Inferior parietal cortex (tissue), 1 donor: ENCODE results near the gene EDN2.

Experiments used
- DNase-seq: peaks from one replicate; pipeline ENCODE4 v3.0.0-alpha.2; 2016; ENCODE audit errors: extremely low spot score

Gene EDN2

DNA sequence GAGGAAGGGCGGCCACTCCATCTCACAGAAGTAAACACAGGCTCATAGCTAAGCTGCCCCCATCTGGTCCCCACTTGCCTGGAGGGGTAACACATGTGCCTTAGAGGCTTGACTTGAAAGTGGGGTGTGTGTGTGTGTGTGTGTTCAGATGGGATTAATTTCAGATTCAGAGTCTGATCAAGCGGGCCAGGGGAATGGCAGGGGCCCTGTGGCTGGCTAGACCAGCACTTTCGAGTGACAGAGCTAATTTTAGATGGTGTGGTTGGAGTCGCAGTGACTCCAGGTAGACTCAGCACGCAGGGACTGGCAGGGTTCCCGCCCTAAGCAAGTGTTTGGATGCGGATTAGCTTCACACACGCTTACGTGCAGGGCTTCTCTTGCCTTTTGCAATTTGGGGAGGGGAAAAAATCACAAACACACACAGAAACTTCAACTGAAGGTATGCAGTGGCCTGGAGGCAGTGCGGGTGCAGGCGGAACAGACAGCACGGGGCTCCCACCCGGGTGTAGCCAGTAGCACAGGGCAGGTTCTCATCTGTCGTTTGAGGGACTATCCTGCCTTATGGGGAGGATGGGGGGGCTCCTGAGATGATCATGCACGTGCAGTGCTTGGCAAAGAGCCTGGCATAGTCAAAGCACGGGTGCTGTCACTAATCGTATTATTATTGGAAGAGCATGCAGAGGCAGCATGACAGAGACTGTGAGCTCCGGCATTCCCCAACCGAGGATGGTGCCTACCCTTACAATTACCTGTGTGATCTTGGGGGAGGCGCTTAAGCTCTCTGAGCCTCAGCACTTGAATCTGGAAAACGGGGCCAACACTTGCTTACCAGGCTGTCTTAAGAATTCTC, 1.3 kb downstream of the EDN2 start:
- DNase-seq, result no peak

DNA sequence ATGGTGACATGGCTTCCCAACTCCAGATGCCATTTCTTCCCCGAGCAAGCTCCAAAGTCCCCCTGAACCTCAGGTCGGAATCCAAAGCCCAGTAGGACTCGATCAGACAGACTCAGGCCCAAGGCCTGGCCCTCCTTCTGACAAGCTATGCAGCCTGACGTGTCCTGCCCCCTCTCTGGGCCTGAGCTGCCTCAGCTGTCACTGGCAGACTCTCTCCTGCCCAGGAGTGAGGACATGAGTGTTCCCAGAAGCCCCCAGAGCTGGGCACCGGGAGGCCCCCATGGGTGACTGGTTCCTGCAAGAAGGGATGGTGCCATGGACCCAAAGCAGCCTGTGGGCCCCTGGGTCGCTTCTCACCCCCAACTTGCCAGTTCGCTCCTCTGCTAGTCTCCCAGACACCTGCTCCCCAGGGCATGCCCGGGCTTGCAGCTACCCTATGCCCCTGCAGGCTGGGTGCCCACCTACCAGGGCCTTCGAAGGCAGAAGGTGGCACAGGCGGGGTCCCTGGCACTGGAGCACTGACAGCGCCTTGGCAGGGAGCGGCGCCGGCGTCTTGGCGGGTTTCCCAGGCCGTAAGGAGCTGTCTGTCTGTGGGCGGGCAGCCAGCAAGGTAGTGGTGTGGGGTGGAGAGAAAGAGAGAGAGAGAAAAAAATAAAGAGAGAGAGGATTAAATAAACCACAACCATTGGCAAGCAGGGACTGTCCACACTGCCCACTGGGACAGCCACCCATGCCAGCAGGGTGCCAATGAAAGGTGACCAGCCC, 2.3 kb downstream of the EDN2 start:
- DNase-seq, result no peak

DNA sequence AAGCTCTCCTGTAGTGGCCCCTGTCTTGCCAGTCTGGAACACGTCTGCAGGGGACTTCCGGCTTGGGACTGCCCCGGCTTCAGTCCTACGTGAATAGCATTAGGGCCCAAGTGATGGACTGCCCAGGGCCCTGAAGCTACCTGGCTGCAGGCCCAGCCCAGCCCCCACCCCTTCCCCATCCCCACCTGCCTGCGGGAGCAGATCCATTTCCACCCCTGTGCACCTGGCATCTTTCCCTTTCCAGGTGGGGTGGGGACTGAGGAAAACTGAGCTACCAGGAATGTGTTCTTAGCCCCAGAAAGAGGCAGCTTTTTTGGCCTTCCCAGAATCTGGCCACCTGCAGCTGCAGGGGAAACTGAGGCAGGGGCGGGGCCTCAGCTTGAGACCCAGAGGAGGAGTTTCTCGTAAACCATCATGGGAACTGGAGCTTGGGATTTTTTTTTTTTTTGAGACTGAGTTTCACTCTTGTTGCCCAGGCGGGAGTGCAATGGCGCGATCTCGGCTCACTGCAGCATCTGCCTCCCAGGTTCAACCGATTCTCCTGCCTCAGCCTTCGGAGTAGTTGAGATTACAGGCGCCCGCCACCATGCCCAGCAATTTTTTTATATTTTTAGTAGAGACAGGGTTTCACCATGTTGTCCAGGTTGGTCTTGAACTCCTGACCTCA, 3.2 kb downstream of the EDN2 start:
- no peak for DNase-seq

DNA sequence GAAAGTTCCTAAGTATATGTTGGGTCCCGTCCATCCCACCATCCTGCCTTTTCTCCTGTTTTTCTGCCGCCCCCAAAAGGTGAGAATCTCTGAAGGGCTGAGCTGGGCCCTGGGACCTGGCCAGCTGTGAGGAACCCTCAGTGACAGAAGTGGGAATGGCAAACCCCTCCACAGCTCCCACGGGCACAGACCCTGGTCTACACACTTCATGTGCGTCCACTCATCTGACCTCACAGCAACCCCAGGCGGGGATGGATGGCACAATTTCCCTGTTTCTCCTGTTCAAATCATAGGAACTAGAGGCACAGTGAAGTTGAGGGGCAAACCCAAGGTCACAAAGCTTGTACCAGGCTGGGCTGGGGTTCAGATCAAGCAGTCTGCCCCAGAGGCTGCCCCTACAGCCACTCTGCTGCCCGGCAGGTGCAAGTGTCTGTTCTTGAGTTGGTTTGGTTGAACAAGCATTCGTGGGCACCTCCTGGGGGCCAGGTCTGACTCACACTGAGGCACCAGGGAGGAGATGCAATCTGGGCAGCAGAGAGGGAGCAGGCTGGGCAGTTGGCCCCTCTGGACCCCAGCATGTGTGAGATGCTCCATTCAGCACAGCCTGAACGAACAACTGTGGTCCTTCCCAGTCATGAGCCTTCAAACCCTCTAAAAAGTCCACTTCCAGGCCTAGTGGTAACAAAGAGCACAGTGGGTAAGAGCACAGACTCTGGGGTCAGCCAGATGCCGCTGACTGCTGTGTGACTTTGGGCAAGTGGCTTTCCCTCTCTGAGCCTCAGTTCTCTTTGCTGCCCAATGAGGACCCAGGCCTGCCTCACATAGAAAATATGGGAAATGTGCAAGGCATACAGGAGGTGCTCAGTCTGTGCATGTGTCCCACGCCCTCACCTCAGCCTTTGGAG, 4.0 kb downstream of the EDN2 start:
- no peak for DNase-seq

DNA sequence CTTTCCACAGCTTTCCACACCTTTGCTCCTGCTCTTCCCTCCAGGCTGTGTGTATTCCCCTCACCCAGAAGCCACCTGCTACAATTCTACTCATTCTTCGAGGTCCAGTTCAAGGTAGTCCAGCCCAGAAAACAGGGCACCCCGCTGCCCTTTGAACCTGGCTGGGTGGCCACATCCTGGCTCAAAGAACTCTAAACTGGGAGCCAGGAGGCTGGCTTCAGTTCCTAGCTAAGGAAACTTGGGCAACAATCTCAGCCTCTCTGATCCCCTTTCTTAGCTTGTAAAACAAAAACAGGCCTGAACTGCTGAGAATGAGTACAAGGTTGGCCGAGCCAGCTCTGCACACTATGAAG, 4.7 kb downstream of the EDN2 start:
- DNase-seq, result no peak

DNA sequence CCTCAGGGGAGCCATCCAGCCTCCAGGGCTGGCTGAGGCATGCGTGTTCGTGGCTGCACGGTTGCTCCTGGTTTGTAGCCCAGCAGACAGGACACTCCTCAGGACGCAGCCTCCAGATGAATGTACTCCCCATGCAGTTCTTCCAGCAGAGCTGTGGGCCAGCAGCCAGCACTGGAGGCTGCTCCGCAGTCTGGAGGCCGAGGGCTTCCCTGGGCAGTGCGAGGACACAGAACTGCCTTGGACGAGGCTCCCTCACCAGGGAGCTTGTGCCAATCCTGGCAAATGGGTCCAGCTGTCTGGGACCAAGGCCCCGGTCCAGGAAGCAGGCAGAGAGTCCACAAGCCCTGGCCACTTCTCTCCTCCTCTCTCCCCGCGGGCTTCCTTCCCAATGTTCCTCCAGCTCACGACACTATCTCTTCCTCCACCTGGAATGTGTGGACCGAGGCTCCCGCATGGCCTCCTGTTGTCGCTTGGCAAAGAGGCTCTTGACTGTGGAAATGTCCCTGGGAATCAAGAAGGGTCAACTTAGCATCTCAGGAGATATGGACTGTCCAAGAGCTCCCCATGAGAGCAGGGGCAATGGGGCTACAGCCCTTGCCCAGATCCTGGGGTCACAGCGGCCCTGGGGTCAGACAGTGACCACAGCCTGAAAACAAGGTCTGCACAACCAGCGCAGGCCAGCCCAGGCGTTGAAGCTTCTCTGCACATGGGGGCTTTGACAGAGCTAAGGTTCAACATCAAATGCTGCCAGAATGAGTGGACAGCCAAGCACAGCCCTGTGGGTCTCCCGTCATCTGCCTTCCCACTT, 5.3 kb downstream of the EDN2 start:
- DNase-seq, result no peak

DNA sequence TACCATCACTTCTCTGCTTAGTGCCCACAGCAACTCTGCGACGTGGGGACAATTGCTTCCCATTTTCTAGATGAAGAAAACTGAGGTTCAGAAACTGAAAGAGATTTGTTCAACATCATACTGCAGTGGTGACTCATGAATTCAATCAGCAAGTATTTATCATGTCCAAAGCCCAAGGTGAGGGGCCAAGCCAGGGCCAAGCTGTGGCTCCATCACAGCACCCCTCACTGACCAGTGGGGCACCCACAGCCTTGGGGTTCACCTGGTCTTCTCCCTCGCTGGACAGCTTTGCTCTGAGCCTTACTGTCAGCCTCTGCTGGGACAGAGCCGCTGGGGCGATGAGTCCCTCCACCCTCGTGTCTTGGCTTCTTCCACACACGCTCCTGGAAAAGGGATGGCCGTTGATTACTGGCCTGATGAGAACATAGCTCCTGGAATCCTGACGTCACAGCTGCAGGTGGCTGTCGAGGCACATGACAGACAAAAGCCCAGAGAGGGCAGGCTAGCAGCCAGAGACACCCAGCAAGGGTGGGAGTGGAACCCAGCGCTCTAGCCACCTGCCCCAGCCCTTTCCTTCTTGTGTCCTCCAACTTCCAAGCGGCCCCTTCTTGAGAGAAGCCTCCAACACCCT, 6.2 kb downstream of the EDN2 start:
- no peak for DNase-seq

DNA sequence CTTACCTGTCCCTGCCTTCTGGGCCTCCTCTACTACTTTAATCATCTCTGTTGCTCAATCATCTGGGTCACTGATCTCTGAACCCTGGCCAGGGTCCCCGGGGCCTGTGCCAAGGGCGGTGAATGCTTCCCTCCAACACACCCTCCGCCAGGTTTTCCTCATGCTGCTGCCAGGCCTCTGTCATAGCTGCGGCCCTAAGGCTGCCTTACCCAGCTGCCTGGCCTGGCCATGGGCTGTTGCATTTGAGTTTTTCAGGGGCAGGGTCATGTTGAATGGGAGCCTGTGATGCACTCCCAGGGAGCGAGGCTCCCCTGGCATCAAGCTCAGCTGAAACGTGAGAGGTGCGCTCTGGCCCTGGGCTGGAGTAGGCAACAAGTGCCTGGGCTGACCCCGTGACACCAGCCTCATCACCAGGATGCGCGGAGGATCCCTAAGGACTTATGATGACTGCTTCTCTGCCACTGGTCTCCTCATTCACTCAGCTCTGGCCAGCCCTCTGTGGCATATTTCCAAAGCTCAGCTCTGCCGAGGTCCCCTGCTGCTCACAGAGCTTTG, 7.6 kb downstream of the EDN2 start:
- no peak for DNase-seq

DNA sequence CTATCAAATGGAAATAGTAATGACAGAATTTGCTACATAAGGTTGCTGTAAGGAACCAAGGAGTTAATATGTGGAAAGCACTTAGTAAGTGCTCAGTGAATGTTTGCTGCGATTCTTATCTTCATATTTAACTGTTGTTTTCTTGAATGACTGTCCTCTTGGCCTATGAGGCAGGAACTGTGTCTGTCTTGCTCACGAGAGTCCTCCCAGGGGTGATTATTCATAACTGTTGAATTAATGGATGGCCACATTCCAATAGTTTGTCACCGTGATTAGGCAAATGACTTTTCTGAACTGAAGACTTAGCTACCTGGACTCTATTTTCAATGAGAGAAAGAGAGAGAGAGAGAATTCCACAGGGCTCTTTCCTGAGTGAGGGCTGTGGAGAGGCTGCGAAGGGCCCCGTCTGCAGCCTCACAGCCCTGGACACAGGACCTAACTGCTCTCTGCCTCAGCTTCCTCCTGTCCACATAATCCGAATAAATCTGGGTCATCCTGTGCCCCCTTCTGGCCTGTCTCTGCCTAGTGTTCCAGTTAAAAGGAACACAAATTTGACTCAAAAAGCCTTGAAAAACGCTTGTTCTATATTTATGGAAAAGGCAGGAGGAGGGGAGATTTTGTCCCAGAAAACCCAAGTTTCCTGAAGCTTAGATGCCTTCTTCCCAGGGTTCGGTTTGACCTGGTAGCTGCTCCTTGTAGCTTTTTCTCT, 8.5 kb downstream of the EDN2 start:
- no peak for DNase-seq

DNA sequence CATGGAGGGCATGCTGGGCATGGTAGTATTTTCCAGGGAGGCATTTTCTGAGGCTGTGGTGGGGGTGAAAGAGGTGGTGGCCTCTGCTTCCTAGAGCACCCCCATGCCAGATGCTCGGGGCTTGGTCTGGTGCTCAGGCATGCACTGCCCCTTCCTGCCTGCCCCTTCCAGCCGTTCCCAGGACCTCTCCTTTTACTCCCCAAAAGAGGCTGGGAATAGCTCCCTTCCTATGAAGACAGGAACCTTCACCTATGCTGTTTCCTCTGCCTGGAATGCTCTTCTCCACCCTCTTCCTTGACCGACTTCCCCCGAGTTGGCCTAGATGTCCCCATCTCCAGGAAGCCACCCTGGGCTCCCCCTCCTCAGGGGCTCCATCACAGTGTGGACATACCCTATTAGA, 9.1 kb downstream of the EDN2 start:
- DNase-seq, result no peak

DNA sequence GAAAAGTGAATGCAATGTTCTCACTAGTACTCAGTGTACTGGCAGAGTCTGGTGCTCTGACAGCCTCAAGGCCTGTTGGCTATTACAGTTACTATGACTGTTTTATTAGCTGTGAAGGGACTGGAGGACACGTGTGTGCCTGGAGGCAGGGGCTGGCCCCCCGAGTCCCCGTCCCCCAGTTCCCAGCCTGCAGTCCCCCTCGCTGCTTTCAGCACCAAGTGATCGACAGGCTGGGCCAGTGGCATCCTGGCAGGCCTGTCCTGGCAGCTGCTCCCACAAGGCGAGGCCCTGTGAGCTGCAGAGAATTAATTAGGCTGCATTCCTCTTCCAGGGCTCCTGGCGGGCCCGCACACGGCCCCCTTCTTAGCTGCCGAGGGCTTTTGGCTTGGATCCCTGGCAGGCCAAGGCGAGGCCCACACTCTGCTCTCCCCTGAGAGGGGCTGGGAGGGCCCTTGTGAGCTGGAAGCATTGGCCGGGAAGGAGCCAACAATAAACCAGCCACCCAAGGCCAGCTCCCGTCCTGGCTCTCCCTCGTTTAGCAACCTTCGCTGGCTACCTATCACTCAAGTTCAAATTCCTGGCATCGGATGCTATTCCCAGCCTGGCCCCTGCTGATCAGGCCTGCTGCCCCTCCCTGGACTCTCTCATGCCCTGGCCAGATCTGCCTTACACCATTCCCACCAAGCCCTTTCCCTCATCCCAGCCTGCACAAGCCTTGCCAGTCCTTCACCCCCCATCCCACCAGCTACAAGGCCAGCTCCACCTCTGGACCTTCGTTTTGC, 9.8 kb downstream of the EDN2 start:
- no peak for DNase-seq

DNA sequence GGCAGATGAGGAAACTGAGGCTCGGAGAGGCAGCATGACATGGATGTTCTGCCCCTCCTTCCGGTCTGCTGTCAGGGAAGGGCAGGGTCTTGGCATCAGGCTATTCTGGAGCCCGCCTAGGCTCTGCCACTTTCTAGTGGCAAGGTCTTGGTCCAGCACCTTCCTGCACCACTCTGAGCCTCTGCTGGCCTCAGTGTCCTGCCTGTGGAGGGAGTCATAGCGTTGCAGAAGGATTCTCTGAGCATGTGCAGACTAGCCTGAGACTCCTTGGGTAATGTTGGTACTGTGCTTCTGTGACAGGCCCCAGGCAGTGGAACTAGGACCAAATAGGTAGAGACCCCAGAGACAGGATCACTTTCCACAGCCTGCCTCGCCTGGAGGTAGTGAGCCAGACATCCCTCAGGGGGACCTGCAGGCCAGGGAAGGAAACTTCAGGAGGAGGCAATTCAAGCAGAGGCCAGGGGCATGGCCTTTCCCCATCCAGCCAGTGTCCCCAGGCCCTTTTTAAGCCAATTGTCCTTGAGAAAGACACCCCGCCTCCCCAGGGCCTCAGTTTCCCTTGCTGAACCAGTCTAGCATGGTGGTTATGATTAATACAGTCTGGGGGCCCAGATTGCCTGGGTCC, 10.6 kb downstream of the EDN2 start:
- no peak for DNase-seq

DNA sequence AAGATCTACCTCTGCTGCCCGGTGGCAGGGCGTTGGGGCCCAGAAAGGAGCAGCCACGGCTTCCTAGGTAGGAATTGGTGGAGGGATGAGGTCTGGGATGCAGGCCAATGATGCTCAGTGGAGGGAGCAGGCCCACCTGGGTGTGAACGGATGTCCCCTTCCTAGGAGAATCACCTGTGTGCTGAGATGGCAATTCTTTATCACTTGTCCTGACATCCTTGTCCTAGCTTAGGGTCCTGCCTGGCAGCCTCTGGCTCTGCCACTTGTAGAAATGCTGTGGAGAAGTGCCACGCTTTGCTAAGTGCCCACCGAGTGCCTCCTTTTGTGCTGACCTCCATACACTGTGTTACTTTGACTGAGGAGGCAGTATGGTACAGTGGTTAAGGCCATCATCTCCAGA, 12.8 kb downstream of the EDN2 start:
- DNase-seq, result no peak

DNA sequence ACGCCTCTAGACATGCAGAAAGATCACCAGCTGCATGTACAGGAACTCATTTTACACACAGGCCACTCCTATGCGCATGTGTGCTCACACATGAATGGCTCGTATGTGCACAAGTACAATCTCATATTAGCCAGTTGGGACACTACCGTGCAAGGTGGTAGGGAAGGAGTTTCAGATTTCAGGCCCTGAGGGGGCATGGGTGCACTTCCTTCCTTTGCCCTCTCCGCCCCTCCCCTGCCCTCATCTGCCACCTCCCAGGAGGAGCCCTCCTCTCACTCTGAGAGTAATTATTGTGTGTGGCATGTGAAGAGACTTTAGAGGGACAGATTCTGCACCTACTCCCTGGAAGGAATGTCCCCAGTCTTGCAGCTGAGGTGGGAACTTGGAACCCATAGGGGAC, 14.8 kb downstream of the EDN2 start:
- DNase-seq, result no peak

DNA sequence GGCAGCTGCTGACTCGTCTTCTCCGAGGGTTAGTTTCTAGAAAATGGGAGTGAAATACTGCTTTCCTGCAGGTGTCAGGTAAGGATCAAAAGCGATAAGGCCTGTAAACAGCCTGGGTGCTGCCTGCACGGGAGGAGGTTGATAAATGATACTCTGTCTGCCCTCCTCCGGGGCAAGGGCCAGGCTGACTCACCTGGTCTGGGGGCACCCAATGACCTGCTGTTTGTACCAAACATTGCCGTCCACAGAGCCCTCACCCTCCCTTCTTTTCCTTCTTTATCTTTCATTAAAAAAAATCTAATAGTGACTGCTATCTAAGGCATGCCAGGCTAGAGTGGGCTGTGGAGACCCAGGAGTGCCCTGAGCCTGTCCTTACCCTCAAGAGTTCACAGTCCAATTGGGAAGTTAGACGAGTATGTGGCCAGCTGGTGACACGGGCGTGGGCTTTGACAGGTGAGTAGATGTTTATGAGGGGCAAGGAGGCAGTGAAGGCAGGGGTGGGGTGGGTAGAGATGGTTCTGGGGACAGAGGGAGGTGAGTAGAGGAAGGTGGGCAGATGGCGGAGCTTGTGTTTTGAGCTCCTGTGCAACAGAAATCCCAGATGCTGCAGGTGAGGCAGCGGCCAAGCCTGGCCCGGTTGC, 16.2 kb downstream of the EDN2 start:
- no peak for DNase-seq

DNA sequence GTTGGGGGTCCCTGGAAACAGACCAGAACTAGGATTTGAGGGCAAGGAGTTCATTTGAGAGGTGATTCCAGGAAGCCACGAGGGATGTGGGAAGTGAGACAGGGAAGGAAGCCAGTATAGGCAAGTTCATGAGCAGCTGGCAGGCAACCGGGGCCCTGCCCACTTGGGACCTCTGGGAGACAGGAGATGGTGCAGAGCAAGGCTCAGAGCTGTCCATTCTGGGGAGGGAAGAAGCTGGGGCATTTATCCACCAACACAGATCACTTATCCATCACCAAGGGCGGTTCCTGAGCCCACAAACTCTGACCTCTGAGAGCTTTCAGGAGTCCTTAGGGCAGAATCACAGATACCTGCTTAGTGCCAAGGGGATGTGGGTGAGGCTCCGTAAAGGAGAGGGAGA, 16.8 kb downstream of the EDN2 start:
- DNase-seq, result no peak

DNA sequence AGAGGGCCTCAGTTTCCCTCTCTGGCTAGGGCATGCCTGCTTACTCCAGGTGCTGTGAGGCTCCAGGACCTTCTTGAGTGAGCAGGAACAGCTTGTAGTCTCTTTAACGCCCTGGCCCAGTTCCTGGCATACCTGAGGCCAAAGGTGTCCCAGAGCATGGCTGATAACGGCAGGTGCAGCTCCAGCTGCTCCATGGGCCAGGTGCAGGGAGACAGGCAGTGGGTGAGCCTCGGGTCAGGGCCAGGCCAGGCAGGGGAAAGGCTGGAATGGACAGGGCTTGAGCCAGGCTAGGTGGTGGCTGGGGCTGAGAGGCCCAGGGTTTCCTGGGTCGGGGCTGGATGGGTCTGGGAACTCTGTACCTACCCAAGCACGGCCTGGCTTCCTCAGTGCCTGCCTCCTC, 18.3 kb downstream of the EDN2 start:
- no peak for DNase-seq

DNA sequence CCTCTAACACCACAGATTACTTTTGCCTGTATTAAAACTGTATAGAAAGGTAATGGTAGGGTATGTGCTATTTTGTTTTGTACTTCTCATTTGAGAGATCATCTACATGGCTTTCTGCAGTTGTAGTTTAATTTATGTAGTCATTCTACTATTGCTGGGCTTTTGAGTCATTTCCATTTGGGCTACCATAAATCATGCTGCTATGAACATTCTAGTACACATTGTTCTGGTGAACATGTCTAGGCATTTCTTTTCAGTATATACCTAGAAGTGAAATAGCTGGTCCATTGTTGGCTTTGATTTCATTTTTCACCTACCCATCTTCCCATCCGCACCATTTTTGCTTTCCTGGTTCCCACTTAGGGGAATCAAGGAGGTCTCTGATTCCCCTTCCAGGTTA, 18.7 kb downstream of the EDN2 start:
- DNase-seq, result no peak
